ENCODE measurements around the gene SLC26A5. TPM values are rescaled to one million over a fixed set of nuclear protein-coding genes. Genes with fewer than 3 reads are reported as not detected.
A peak's percentile ranks its signal among the peaks of the same experiment; 100 is the strongest.

SLC26A5 gene
- total and polyA plus RNA-seq, 2 experiments from 2014 or later = 0.30 TPM; not detected in 1

DNA sequence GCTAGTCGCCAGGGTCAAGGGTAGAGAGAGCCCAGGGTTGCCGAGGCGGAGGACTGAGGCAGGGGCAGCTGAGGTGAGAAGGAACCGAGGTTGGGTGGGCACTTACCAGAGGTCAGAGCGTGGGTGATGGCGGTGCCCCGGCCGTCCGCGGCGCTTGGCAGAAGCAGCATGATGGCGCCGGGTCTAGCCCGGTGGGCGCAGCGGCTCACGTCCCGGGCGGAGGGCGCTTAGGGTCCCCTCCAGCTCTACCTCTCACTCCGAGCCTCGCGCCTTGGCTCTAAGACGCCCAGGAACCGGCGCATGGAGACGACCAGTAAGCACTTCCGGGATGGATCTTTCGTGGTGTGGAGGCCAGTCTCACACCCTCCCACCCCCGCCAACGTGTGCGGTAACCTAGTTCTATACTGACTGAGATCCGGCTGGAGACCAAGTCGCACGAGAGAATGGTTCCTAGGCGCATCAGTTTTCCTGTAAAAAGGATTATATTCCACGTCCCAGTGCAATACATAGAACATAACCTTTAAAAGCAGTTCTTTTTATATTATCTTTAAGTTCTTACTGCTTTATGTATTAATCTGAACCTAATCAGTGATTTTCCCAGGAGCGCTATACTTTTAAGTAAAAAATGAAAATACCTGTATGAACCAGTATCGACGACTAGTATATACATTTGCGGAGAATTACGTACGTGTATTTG lies 101.4 kb downstream of the SLC26A5 start, which contains the start of gene DNAJC2:
Gene DNAJC2 (minus strand): TSS at position 315 of the 697 bp plus-strand sequence. CDS start 145 bp downstream, at position 170.
- H3K27me3 ChIP-seq = no peaks in the 10 kb centered on the region
- peaks cover 22% of the 10 kb centered on the region for H3K4me1 ChIP-seq (ENCODE audit: insufficient read depth)
- peak within 1 kb of the TSS; percentile 95 for H3K27ac ChIP-seq
- DNase-seq (ENCODE audit: low spot score) = peak; percentile 93
- H4K20me1 ChIP-seq (ENCODE audit: insufficient read depth, poor library complexity, severe bottlenecking) = peaks cover 12% of the 10 kb centered on the region
- H3K9me2 ChIP-seq (replicated peaks; ENCODE audit: insufficient read depth) = no peaks in the 10 kb centered on the region
- peak within 1 kb of the TSS; percentile 78 for H3K4me3 ChIP-seq
- no peaks in the 10 kb centered on the region for H3K9me3 ChIP-seq (ENCODE audit: low read depth)
- H3K4me2 ChIP-seq = peak within 1 kb of the TSS; percentile 78
- TF ChIP-seq EZH2 (IDR thresholded peaks at IDR 0.05; ENCODE audit: borderline replicate concordance) = no peak
- no peak for TF ChIP-seq EZH2phosphoT487 (IDR thresholded peaks at IDR 0.05; ENCODE audit: low read depth, severe bottlenecking, unreplicated experiment)
- TF ChIP-seq, protein P1, sequence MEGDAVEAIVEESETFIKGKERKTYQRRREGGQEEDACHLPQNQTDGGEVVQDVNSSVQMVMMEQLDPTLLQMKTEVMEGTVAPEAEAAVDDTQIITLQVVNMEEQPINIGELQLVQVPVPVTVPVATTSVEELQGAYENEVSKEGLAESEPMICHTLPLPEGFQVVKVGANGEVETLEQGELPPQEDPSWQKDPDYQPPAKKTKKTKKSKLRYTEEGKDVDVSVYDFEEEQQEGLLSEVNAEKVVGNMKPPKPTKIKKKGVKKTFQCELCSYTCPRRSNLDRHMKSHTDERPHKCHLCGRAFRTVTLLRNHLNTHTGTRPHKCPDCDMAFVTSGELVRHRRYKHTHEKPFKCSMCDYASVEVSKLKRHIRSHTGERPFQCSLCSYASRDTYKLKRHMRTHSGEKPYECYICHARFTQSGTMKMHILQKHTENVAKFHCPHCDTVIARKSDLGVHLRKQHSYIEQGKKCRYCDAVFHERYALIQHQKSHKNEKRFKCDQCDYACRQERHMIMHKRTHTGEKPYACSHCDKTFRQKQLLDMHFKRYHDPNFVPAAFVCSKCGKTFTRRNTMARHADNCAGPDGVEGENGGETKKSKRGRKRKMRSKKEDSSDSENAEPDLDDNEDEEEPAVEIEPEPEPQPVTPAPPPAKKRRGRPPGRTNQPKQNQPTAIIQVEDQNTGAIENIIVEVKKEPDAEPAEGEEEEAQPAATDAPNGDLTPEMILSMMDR (IDR thresholded peaks at IDR 0.05; ENCODE audit: poor library complexity) = no peak
- H3K79me2 ChIP-seq = peaks cover 68% of the 10 kb centered on the region
- H3K36me3 ChIP-seq (replicated peaks; ENCODE audit: insufficient read depth, low read depth) = no peaks in the 10 kb centered on the region
- H2AFZ ChIP-seq = peak within 1 kb of the TSS; percentile 97
- 13% methylated on average over 43 of the region's 43 CpGs for whole genome bisulfite sequencing (ENCODE audit: low lambda C conversion rate, missing lambda C conversion rate)

DNA sequence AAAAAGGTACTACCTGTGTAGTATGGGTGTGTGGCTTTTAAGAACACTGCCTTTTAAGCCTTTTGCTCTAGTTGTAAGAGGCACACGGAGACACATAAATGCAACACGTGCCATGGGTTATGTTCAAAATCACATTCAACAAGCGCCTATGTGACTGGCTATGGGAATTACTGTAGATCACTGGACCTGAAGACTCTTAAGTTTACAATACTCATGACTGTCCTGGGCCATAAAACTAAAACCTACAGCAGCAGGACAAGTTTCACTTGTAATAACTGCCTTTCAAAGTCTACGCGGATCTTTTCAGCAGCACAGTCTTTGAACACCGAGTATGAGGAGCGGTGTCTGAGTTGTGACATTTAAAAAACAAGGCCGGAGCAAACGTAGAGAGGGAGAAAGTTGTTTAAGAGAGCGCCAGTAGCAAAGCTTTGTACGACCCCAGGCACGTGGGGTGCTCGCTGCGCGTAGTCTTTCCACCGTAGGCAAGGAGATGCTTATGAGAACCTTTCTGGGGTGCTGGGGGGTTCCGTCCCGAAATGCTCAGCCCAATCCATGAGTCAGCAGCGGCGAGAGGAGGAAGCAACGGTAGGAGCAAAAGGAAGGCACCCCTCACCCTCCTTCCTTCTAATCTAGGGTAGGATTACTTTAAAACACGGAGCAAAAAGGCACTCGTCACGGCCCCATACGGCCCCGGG lies 102.1 kb downstream of the SLC26A5 start:
- peak overlapping the region; percentile 95 for H3K27ac ChIP-seq
- H3K4me2 ChIP-seq = peak overlapping the region; percentile 78
- peak overlapping the region; percentile 97 for H2AFZ ChIP-seq
- peaks cover 15% of the 10 kb centered on the region for H3K4me1 ChIP-seq (ENCODE audit: insufficient read depth)
- TF ChIP-seq EZH2phosphoT487 (IDR thresholded peaks at IDR 0.05; ENCODE audit: low read depth, severe bottlenecking, unreplicated experiment) (no peak), EZH2 (IDR thresholded peaks at IDR 0.05; ENCODE audit: borderline replicate concordance) (no peak)
- TF ChIP-seq, protein P1 (IDR thresholded peaks at IDR 0.05; ENCODE audit: poor library complexity) = no peak
- no peaks in the 10 kb centered on the region for H3K9me2 ChIP-seq (replicated peaks; ENCODE audit: insufficient read depth)
- peaks cover 5% of the 10 kb centered on the region for H4K20me1 ChIP-seq (ENCODE audit: insufficient read depth, poor library complexity, severe bottlenecking)
- WGBS (ENCODE audit: low lambda C conversion rate, missing lambda C conversion rate) = 2% methylated on average over 26 of the region's 26 CpGs
- H3K79me2 ChIP-seq = peaks cover 68% of the 10 kb centered on the region
- no peaks in the 10 kb centered on the region for H3K9me3 ChIP-seq (ENCODE audit: low read depth)
- H3K4me3 ChIP-seq = peak overlapping the region; percentile 78
- DNase-seq (ENCODE audit: low spot score) = peak; percentile 42
- H3K27me3 ChIP-seq = no peaks in the 10 kb centered on the region
- no peaks in the 10 kb centered on the region for H3K36me3 ChIP-seq (replicated peaks; ENCODE audit: insufficient read depth, low read depth)

DNA sequence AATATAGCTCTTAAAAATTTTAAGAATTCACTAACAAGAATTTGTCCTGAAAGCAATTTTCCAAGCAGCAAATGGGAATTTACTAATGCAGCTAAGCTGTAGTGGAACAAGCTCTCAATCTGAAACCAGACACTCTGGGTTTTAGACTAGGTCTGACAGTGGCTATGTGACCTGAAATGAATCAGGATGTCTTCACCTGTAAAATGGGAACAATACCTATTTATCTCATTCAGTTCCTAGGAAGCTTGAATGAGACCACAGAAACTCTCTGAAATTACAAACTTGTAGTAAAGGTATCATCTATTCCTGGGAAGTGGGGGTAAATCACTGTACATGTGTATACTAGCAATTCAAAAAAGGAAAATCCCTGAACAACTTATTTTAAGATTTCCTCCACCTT lies 102.7 kb downstream of the SLC26A5 start:
- Histone ChIP-seq H3K27ac (peak overlapping the region; percentile 95), H3K4me1 (ENCODE audit: insufficient read depth) (peaks cover 11% of the 10 kb centered on the region), H3K36me3 (replicated peaks; ENCODE audit: insufficient read depth, low read depth) (no peaks in the 10 kb centered on the region), H4K20me1 (ENCODE audit: insufficient read depth, poor library complexity, severe bottlenecking) (peaks cover 3% of the 10 kb centered on the region), H3K79me2 (peaks cover 68% of the 10 kb centered on the region), H3K4me3 (peak overlapping the region; percentile 78), H3K9me2 (replicated peaks; ENCODE audit: insufficient read depth) (no peaks in the 10 kb centered on the region), H3K27me3 (no peaks in the 10 kb centered on the region), H2AFZ (peak overlapping the region; percentile 97), H3K9me3 (ENCODE audit: low read depth) (no peaks in the 10 kb centered on the region), H3K4me2 (peak overlapping the region; percentile 78)
- DNase-seq (ENCODE audit: low spot score) = no peak
- no peak for TF ChIP-seq EZH2phosphoT487 (IDR thresholded peaks at IDR 0.05; ENCODE audit: low read depth, severe bottlenecking, unreplicated experiment)

DNA sequence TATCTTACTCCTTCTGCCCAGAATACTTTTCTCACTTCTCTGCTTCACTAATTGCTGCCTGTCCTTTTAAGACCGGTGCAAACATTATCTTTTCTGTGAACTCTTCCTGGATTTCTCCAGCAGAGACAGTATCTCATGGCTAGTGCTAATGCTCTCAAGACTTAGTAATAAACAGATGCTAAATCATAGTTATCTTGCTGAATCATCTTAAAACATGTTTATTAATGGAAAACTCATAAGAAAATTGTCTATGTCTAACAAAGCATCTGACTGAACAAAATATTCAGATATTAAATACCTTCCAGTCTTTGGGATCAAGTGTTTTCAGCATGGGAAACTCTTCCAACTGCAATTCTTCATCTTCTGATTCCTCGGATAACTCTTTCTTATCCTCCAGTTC lies 104.5 kb downstream of the SLC26A5 start:
- Histone ChIP-seq H3K79me2 (peaks cover 70% of the 10 kb centered on the region), H3K9me2 (replicated peaks; ENCODE audit: insufficient read depth) (no peaks in the 10 kb centered on the region), H3K4me1 (ENCODE audit: insufficient read depth) (peaks cover 11% of the 10 kb centered on the region), H2AFZ (no peak overlapping the region), H3K4me3 (no peak overlapping the region), H3K27ac (no peak overlapping the region), H4K20me1 (ENCODE audit: insufficient read depth, poor library complexity, severe bottlenecking) (no peaks in the 10 kb centered on the region), H3K4me2 (no peak overlapping the region), H3K27me3 (no peaks in the 10 kb centered on the region), H3K36me3 (replicated peaks; ENCODE audit: insufficient read depth, low read depth) (peaks cover 3% of the 10 kb centered on the region), H3K9me3 (ENCODE audit: low read depth) (no peaks in the 10 kb centered on the region)
- no peak for TF ChIP-seq EZH2phosphoT487 (IDR thresholded peaks at IDR 0.05; ENCODE audit: low read depth, severe bottlenecking, unreplicated experiment)
- TF ChIP-seq EZH2 (IDR thresholded peaks at IDR 0.05; ENCODE audit: borderline replicate concordance) = no peak
- TF ChIP-seq, protein P1 (IDR thresholded peaks at IDR 0.05; ENCODE audit: poor library complexity) = no peak
- no peak for DNase-seq (ENCODE audit: low spot score)
- 90% methylated on average over 2 of the region's 2 CpGs for WGBS (ENCODE audit: low lambda C conversion rate, missing lambda C conversion rate)
